ENCODE results near the gene TREH.

The TREH gene

DNA sequence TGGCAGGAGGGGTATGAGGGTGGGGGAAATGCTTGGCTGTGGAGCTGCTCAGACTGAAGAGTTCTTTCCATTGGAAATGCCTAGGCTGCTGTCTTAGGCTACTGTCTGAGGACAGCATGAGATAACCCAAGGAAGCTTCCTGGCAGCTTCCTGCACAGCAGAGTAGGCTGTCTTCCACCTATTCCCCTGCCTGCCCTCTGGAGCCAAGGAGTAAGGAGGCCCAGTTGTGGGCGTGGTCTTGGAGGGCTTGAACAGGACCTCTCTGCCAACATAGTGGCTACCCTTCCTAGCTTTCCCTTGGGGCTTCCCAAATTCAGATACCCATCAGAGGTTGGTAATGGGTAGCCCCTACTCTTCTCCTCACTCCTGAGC, 46.1 kb downstream of the TREH start:
- Histone ChIP-seq H3K4me3 (ENCODE audit: low read length, poor library complexity, severe bottlenecking) (no peak overlapping the region), H3K9me3 (ENCODE audit: insufficient read depth, low read depth, low read length) (no peaks in the 10 kb centered on the region), H3F3A (ENCODE audit: low read depth) (no peaks in the 10 kb centered on the region), H4K20me1 (ENCODE audit: insufficient read depth, low read length, poor library complexity, severe bottlenecking) (no peaks in the 10 kb centered on the region), H3K4me2 (ENCODE audit: low read depth, low read length, poor library complexity, severe bottlenecking) (no peak overlapping the region), H3K79me2 (ENCODE audit: insufficient read depth, low read length) (no peaks in the 10 kb centered on the region), H2AFZ (ENCODE audit: low read length) (no peak overlapping the region), H3K36me3 (ENCODE audit: insufficient read depth, low read length) (no peaks in the 10 kb centered on the region), H3K4me1 (ENCODE audit: insufficient read depth, low read length, poor library complexity, severe bottlenecking) (peaks cover 10% of the 10 kb centered on the region), H3K27me3 (ENCODE audit: insufficient read depth, low read length, poor library complexity, severe bottlenecking) (no peaks in the 10 kb centered on the region), H3K9me2 (replicated peaks; ENCODE audit: low read depth, low read length) (no peaks in the 10 kb centered on the region), H3K9ac (ENCODE audit: low read depth, low read length, poor library complexity, severe bottlenecking) (no peak overlapping the region)
- no peak for TF ChIP-seq EZH2phosphoT487 (IDR thresholded peaks at IDR 0.05; ENCODE audit: borderline replicate concordance)
- TF ChIP-seq, protein P1, sequence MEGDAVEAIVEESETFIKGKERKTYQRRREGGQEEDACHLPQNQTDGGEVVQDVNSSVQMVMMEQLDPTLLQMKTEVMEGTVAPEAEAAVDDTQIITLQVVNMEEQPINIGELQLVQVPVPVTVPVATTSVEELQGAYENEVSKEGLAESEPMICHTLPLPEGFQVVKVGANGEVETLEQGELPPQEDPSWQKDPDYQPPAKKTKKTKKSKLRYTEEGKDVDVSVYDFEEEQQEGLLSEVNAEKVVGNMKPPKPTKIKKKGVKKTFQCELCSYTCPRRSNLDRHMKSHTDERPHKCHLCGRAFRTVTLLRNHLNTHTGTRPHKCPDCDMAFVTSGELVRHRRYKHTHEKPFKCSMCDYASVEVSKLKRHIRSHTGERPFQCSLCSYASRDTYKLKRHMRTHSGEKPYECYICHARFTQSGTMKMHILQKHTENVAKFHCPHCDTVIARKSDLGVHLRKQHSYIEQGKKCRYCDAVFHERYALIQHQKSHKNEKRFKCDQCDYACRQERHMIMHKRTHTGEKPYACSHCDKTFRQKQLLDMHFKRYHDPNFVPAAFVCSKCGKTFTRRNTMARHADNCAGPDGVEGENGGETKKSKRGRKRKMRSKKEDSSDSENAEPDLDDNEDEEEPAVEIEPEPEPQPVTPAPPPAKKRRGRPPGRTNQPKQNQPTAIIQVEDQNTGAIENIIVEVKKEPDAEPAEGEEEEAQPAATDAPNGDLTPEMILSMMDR (conservative IDR thresholded peaks at IDR 0.05; ENCODE audit: low read length) = no peak

DNA sequence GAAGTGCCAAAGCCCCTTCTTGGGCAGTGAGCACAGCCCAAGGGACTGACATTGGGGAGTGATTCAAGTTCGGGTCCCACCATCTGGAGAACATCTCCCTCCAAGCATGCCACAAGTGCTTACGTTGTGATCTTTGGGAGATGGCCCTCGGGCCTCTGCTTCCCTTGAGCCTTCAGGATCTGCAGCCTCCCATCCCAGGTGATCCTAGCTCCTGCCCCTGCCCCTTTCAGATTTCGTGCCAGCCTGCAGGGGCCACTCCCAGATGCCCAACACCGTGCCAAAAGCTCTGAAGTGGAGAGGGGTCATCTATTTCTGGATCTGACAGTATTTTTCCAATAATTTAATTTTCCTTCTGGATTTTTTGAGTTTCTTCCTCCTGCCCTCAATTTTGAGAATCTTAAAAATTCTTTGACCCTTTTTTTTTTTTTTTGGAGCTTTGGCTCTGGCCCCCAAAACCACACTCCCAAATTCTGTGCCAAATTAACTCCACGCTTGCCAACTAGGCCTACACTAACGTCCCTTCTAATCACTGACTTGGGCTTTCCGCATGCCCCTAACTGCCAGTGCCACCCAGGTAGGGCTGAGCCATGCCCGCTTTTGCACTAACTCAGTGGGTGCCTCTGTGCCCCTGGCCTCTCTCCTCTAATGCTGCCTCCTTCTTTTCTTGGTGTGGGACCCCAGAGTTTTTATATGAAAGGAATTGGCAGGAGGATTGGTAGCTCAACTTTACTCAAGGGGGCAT, 46.7 kb downstream of the TREH start:
- peaks cover 10% of the 10 kb centered on the region for H3K4me1 ChIP-seq (ENCODE audit: insufficient read depth, low read length, poor library complexity, severe bottlenecking)
- no peak overlapping the region for H3K4me2 ChIP-seq (ENCODE audit: low read depth, low read length, poor library complexity, severe bottlenecking)
- no peak overlapping the region for H3K4me3 ChIP-seq (ENCODE audit: low read length, poor library complexity, severe bottlenecking)
- no peak overlapping the region for H3K9ac ChIP-seq (ENCODE audit: low read depth, low read length, poor library complexity, severe bottlenecking)
- H3K9me2 ChIP-seq (replicated peaks; ENCODE audit: low read depth, low read length) = no peaks in the 10 kb centered on the region
- no peaks in the 10 kb centered on the region for H4K20me1 ChIP-seq (ENCODE audit: insufficient read depth, low read length, poor library complexity, severe bottlenecking)
- H3K27me3 ChIP-seq (ENCODE audit: insufficient read depth, low read length, poor library complexity, severe bottlenecking) = no peaks in the 10 kb centered on the region
- no peak overlapping the region for H2AFZ ChIP-seq (ENCODE audit: low read length)
- H3F3A ChIP-seq (ENCODE audit: low read depth) = no peaks in the 10 kb centered on the region
- no peaks in the 10 kb centered on the region for H3K9me3 ChIP-seq (ENCODE audit: insufficient read depth, low read depth, low read length)
- no peaks in the 10 kb centered on the region for H3K36me3 ChIP-seq (ENCODE audit: insufficient read depth, low read length)
- TF ChIP-seq, protein P1 (conservative IDR thresholded peaks at IDR 0.05; ENCODE audit: low read length) = no peak
- no peak for TF ChIP-seq EZH2phosphoT487 (IDR thresholded peaks at IDR 0.05; ENCODE audit: borderline replicate concordance)
- no peaks in the 10 kb centered on the region for H3K79me2 ChIP-seq (ENCODE audit: insufficient read depth, low read length)

DNA sequence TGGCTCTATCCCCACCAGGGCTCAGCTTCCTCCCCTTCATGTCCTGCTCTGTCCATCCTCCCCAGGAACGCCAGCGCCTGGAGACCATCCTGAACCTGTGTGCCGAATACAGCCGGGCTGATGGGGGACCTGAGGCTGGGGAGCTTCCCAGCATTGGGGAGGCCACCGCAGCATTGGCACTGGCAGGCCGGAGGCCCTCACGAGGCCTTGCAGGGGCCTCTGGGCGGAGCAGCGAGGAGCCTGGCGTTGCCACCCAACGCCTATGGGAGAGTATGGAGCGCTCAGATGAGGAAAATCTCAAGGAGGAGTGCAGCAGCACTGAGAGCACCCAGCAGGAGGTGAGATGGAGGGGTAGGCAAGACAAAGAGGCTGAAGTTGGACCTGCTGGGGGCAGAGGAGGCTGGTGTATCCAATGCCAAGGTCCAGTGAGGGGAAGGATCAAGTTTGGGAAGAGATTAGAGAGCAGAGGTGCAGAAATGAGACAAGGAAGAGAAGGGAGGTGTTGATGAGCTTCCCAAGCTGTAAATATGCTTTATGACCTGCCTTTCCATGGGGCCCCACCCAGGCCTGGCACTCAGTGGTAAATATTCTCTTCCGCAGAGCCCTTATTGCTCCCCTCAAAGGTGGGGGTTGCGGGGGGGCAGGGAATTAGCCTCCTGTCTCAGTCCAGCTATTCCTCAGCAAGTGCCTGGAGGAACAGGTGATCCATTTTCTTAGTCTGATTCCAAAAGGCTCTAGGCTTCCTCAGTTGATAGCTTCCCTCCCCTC, 48.1 kb downstream of the TREH start:
- H3K9ac ChIP-seq (ENCODE audit: low read depth, low read length, poor library complexity, severe bottlenecking) = peak overlapping the region; percentile 21
- no peaks in the 10 kb centered on the region for H3F3A ChIP-seq (ENCODE audit: low read depth)
- TF ChIP-seq, protein P1 (conservative IDR thresholded peaks at IDR 0.05; ENCODE audit: low read length) = no peak
- no peak for TF ChIP-seq EZH2phosphoT487 (IDR thresholded peaks at IDR 0.05; ENCODE audit: borderline replicate concordance)
- H3K79me2 ChIP-seq (ENCODE audit: insufficient read depth, low read length) = no peaks in the 10 kb centered on the region
- H3K4me2 ChIP-seq (ENCODE audit: low read depth, low read length, poor library complexity, severe bottlenecking) = no peak overlapping the region
- no peaks in the 10 kb centered on the region for H3K9me3 ChIP-seq (ENCODE audit: insufficient read depth, low read depth, low read length)
- H4K20me1 ChIP-seq (ENCODE audit: insufficient read depth, low read length, poor library complexity, severe bottlenecking) = no peaks in the 10 kb centered on the region
- no peaks in the 10 kb centered on the region for H3K36me3 ChIP-seq (ENCODE audit: insufficient read depth, low read length)
- H3K4me3 ChIP-seq (ENCODE audit: low read length, poor library complexity, severe bottlenecking) = no peak overlapping the region
- no peaks in the 10 kb centered on the region for H3K9me2 ChIP-seq (replicated peaks; ENCODE audit: low read depth, low read length)
- no peak overlapping the region for H2AFZ ChIP-seq (ENCODE audit: low read length)
- no peaks in the 10 kb centered on the region for H3K27me3 ChIP-seq (ENCODE audit: insufficient read depth, low read length, poor library complexity, severe bottlenecking)
- peaks cover 10% of the 10 kb centered on the region for H3K4me1 ChIP-seq (ENCODE audit: insufficient read depth, low read length, poor library complexity, severe bottlenecking)

All from Loucy (cell line).